ENCODE measurements around the gene CD6.

GRCh38 chr11:61023086-61023965, 51.8 kb downstream of the CD6 start:
- TF ChIP-seq CTCF (IDR thresholded peaks at IDR 0.05) (no peak), POLR2A (IDR thresholded peaks at IDR 0.05) (no peak)

Measured in right lobe of liver (tissue), 4 donors.